K562 (cell line): ENCODE data around the gene ISYNA1. TPM values are rescaled to one million over a fixed set of nuclear protein-coding genes. Genes with fewer than 3 reads are reported as not detected.

Experiments used
- AFF4 ChIP-seq: sonication (generic); formaldehyde crosslinking; IDR thresholded peaks from 2 replicates; pipeline ENCODE4 v1.8.0; 2023; ENCODE audit warnings: mild to moderate bottlenecking, missing genetic modification reagents
- CEBPB ChIP-seq: fragments of 450-650 bp; IDR thresholded peaks from 2 replicates; pipeline ENCODE4 v1.6.1; 2016; ENCODE audit warnings: missing genetic modification characterization, missing compliant biosample characterization
- CGGBP1 ChIP-seq: fragments of 250-450 bp; sonication (Bioruptor Pico); IDR thresholded peaks from 2 replicates; pipeline ENCODE4 v1.9.0; 2021; ENCODE audit warnings: mild to moderate bottlenecking
- ELF4 ChIP-seq: fragments of 450-650 bp; formaldehyde crosslinking; IDR thresholded peaks from 2 replicates; pipeline ENCODE4 v1.4.0; 2022; ENCODE audit warnings: missing genetic modification characterization
- ETV1 ChIP-seq: fragments of 450-650 bp; conservative IDR thresholded peaks from 2 replicates; pipeline ENCODE4 v1.6.1; 2016; ENCODE audit warnings: missing genetic modification characterization, control low read depth, low read depth, missing compliant biosample characterization
- NFIC ChIP-seq: fragments of 450-650 bp; IDR thresholded peaks from 2 replicates; pipeline ENCODE4 v1.6.1; 2017; ENCODE audit warnings: mild to moderate bottlenecking, inconsistent platforms
- SMARCB1 ChIP-seq: IDR thresholded peaks from 2 replicates; pipeline ENCODE4 v1.6.1; 2011; ENCODE audit warnings: improper control_type of control experiment, low read depth; ENCODE audit not compliant: insufficient read length
- polyA plus RNA-seq, 8 experiments: library from polyadenylated mRNA; depleted of rRNA in 4 of 8; stranded (reverse) in 5 of 8; unstranded in 3 of 8; fragments of >200 nt; fragmentation: Nextera tagmentation in 2 of 8; fragmentation: Illumina TruSeq in 1 of 8; extraction: Ambion mirVana in 2 of 8; extraction: Trizol in 1 of 8; gene quantifications; 2 replicates each; pipeline versions ENCODE4 v1.2.1 to v1.2.3, GENCODE V29; 2011 to 2014; ENCODE audit warnings: inconsistent platforms in 1 of 8, missing spikeins in 1 of 8
- total RNA-seq, 7 experiments: library from RNA; depleted of rRNA in 6 of 7; stranded (reverse); fragments of >200 nt in 6 of 7; fragmentation: Illumina TruSeq in 2 of 7; extraction: Trizol in 2 of 7; gene quantifications; 2 replicates each; pipeline versions ENCODE4 v1.2.1 to v1.2.3, GENCODE V29; 2011 to 2021; ENCODE audit warnings: low replicate concordance in 1 of 7
- TF ChIP-seq, protein P1 (sequence below): sonication (generic); formaldehyde crosslinking; IDR thresholded peaks from 2 replicates; pipeline ENCODE4 v1.8.0; 2022; ENCODE audit warnings: mild to moderate bottlenecking, missing genetic modification reagents
- TF ChIP-seq, protein P2 (sequence below): fragments of 250-450 bp; sonication (Bioruptor Pico); IDR thresholded peaks from 2 replicates; pipeline ENCODE4 v1.6.1; 2021; ENCODE audit warnings: mild to moderate bottlenecking

The ISYNA1 gene
- total and polyA plus RNA-seq, 9 of the 15 experiments (the other 6 are each of a cell fraction or from before 2014, with no cell fraction given): 21.8 to 460 (median 93.2) TPM

- TF ChIP-seq, protein P1, sequence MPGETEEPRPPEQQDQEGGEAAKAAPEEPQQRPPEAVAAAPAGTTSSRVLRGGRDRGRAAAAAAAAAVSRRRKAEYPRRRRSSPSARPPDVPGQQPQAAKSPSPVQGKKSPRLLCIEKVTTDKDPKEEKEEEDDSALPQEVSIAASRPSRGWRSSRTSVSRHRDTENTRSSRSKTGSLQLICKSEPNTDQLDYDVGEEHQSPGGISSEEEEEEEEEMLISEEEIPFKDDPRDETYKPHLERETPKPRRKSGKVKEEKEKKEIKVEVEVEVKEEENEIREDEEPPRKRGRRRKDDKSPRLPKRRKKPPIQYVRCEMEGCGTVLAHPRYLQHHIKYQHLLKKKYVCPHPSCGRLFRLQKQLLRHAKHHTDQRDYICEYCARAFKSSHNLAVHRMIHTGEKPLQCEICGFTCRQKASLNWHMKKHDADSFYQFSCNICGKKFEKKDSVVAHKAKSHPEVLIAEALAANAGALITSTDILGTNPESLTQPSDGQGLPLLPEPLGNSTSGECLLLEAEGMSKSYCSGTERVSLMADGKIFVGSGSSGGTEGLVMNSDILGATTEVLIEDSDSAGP (CRISPR knock-in tag): no peak
- no peak for TF ChIP-seq CEBPB (tag)
- no peak for TF ChIP-seq ETV1 (tag)
- TF ChIP-seq SMARCB1: no peak
- TF ChIP-seq AFF4 (CRISPR knock-in tag): no peak
- TF ChIP-seq ELF4 (CRISPR knock-in tag): no peak
- TF ChIP-seq, protein P2, sequence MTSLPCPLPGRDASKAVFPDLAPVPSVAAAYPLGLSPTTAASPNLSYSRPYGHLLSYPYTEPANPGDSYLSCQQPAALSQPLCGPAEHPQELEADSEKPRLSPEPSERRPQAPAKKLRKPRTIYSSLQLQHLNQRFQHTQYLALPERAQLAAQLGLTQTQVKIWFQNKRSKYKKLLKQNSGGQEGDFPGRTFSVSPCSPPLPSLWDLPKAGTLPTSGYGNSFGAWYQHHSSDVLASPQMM (CRISPR knock-in tag): no peak
- TF ChIP-seq CGGBP1 (CRISPR knock-in tag): no peak
- 0 out of 2 replicates have a peak, but pooled peaks have one; percentile 29 for TF ChIP-seq NFIC
Observed at GRCh38 chr19:18392417-18392816, 45.5 kb downstream of the ISYNA1 start (continued).
